LoVo (cell line): ENCODE results near the gene MTMR3.
"Not testable (repeated sequence)": the region's sequence is repeated elsewhere in the genome, so short reads cannot be mapped to it uniquely, and the experiment has no call there.

ENCODE experiments used
- DNase-seq: peaks from one replicate; pipeline ENCODE4 v3.0.0-alpha.2; 2016; ENCODE audit warnings: low spot score

MTMR3 gene

DNA sequence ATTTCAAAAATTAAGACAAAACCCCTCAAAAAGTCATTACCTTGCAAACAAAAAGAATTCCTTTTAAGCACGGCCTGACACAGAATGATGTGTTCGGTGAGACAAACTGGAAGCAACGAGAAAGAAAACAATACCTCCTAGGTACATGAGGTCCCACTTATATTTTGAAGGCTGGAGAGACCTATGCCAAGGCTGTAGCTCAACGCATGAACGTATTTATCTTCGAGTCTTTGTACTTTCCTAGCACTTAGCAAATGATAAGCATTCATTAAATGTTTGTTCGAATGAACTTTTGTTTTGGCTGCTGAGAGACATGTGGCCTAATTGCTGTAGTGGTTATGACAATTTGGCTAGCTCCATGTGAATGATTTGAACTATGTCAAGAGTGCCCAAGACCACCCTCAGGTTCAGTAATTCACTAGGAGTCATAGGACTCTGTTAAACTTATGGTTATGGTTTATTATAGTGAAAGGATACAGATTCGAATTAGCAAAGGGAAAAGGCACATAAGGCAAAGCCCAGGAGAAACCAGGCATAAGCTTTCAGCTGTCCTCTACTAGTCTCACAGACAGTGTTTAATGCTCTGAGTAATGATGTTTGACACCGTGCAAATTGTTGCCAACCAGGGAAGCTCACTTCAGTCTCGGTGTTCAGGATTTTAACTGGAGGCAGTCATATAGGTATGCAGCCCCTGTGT is 171.2 kb downstream of the MTMR3 start:
- no peak for DNase-seq

- DNase-seq, result no peak
These were observed 171.7 kb downstream of the MTMR3 start for GRCh38 chr22:30054764-30055069.

DNA sequence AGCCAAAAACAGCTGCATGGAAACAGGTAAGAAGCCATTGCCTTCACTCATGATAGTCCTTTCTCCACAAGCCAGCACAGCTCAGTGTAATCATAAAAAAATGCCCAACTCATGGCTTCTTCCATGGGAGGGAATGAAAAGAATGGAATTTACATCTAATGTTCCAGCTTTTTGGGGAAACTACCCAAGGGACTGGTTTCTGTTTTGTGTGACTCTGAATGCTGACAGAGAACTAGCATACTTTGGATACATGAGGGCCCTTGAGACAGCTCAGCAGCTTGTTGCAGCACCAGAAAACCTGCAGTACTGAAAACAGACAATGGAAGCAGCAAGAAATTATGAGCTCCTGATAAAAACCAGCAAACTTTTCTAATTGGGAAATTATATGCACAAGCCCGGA is 173.0 kb downstream of the MTMR3 start:
- DNase-seq, result no peak

- no peak for DNase-seq
These were observed 174.4 kb downstream of the MTMR3 start for GRCh38 chr22:30057375-30057774.

- DNase-seq, result not testable (repeated sequence)
These were observed 176.5 kb downstream of the MTMR3 start for GRCh38 chr22:30059346-30060020.

DNA sequence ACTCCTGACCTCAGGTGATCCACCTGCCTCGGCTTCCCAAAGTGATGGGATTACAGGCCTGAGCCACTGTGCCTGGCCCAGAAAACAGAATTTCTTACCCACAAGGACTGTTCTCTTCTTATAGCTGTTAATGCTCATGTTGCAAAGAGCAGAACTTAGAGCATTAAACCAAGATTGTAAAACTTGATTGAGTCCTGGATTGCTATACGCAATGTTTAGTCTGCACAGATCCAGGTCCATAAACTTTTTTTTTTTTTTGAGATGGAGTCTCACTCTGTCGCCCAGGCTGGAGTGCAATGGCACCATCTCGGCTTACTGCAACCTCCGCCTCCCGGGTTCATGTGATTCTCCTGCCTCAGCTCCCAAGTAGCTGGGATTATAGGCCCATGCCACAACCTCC is 178.1 kb downstream of the MTMR3 start:
- not testable (repeated sequence) for DNase-seq

DNA sequence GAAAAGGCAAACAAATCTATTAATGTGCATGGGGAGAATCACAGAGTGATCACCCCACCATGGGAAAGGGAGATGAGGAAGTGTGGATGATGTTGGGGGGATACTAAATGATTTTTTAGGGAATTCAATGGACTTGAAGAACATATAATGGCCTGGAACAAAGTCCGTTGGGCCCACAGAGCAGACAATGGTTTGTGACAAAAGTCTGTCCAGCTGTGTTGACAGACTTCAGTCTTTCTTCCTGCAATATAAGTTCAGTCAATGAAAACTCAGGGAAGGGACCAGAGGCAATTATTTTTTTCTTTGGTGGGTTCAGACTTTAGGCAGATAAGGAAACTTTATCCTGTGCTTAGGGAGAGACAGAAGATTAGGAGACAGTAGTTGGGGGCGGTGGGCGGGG is 179.3 kb downstream of the MTMR3 start:
- DNase-seq, result no peak

DNA sequence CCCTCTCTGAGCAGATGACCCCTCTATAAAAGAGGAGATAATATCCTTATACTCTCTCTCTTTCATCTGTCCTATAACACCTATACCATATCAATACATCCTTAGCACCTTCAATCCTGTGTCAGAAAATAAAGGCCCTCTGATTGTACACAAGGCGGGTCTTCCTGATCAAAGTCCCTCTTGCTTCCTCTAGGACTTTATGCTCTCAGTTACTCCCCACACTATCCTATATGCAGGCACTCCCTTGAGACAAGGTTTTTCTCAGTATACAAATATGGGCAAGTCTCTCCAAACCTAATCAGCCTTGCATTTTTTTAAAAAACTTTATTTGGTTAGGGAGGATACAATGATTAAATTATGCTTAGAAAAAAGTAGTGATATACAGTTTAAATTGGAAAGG is 180.0 kb downstream of the MTMR3 start:
- DNase-seq, result peak; percentile 12

GRCh38 chr22:30064172-30064571 is 181.2 kb downstream of the MTMR3 start:
- no peak for DNase-seq

DNA sequence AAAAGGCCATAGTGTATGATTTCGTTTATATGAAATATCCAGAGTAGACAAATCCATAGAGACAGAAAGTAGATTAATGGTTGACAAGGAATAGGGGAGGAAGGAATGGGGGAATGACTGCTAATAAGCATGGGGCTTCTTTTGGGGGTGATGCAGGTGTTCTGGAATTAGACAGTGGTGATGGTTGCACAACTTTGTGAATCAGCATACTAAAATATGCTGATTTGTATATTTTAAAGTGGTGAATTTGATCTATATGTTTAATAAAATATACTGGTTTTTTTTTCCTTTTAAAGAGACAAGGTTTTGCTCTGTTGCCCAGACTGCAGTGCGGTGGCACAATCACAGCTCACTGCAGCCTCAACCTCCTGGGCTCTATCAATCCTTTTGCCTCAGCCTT is 190.8 kb downstream of the MTMR3 start:
- DNase-seq, result no peak

DNA sequence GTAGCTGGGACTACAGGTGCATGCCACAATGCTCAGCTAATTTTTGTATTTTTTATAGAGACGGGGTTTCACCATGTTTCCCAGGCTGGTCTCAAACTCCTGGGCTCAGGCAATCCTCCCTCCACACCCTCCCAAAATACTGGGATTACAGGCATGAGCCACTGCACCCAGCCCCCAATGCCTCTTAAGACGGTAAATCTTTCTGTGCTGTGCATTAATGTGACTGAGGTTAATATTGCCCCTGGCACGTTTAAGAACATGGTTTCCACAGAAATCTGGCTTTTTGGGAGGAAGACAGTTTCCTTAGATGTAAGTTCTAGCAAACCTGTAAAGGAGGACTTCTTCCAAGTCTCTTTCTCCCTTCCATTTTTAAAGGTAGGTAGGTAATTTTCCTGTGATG is 191.2 kb downstream of the MTMR3 start:
- DNase-seq, result no peak

- no peak for DNase-seq
These were observed 192.0 kb downstream of the MTMR3 start for GRCh38 chr22:30074994-30075393.

DNA sequence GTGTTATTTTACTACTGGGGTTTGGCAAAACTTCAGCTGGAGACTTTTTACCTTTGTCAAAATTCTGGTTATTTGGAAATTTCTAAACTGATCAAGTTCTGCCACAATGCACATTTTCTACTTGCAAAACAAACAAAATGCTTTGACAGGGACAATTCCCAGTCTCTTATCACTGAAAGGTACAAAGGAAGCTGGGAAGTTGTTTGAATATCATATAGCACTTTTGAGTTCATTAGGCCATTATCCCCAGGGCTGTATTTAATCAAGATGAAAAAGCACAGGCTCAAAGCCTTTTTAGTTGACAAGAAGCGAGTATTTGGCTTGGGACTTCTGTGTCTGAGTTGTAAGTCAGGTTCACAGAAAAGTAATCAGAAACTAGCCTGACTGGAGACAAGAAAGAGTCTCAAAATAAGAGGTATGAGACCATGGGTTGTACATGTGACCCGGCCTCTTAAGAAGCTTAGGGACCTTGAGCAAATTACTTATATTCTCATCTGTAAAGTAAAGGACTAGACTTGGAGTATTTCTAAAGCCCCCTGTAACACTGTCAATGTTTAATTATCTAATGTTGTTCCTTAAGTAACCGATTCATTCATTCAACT is 194.4 kb downstream of the MTMR3 start:
- DNase-seq, result no peak

GRCh38 chr22:30078320-30079311 is 195.6 kb downstream of the MTMR3 start:
- no peak for DNase-seq

DNA sequence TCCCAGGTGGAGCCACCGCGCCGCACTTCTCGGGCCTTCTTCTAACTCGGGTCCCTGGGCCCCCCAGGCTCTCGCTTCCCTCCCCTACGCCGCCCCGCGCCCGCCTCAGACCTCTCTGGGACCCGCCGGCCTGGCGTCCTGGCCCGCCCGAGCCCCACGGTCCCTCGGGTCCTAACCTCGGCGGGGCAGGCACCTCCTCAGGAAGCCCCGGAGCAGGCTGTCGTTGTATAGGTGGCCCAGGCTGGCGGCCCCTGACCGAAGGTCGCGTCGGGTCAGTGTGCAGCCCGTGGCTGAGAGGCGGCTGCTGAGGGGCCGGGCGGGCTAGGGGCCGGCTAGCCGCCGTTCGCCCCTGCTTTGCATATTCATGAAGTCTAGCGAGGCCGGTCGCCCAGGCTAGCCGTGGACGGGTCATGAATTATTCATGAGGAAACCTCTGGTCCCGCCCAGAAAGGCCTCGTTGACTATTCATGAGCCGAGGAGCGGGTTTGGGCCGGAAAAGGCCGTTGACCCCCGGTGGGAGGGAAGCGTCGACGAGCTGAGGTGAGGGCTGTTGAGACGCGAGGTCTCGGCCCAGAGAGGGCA is 197.1 kb downstream of the MTMR3 start, which contains the start of gene HORMAD2:
TSS of gene HORMAD2 (plus strand) at position 513 of the 582 bp plus-strand sequence. CDS start 13,489 bp downstream, outside the sequence.
- DNase-seq, result no peak
